Measurements from ENCODE around the gene SEC24D.

Gene SEC24D

DNA sequence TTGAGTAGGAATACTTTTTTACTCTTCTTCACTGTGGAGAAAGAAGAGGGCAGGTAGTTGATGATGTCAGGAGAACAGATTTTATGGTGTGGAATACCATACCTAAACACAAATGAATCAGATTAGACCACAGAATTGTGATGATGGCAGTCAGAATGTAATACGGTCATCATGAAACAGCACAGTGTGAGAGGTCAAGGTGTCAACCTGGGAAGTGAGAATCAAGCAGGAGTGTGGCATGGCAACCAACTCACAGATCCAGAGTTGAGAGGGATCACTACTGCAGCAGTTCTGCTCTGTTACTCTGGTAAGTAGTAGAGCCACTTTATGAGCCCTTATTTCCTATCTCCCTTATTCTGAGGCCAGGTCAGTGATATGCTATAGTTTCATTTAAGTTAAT, 123.1 kb downstream of the SEC24D start:
- FAIRE-seq, result no peak

DNA sequence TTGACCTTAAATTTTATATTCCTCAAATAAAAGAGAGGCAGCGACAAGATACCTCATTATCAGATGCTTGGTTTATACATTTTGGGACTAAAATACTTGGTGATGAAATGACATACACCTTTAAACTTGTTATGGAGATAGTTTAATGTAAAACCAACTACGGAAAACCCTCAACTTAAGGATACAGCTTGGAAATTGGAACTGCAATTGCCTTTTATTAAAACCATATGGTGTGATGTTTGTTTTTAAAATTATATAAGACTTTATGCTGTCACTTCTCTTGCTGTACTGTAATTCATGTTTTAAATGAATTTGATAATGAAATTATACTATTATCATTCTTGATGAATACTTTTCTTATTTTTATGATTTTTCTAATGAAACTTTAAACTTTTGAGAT, 124.9 kb downstream of the SEC24D start:
- FAIRE-seq, result peak; percentile 13

DNA sequence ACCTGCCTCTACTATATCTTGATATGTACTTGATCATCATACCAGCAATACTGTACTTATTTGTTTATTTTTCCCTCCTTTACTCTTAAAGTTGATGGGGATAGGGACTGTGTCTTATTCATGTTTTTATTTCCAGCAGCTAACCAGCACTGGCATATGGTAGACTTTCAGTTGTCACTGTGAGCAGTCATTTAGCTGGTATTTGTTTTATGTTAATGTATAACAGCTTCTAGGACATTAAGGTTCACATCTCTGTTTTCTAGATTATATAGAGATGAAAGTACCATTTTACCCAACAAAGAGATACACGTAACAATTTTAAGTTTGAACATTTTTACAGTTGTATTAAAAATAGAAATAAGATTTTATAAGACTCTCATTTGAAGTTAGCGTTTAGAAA, 132.8 kb downstream of the SEC24D start:
- no peak for FAIRE-seq

DNA sequence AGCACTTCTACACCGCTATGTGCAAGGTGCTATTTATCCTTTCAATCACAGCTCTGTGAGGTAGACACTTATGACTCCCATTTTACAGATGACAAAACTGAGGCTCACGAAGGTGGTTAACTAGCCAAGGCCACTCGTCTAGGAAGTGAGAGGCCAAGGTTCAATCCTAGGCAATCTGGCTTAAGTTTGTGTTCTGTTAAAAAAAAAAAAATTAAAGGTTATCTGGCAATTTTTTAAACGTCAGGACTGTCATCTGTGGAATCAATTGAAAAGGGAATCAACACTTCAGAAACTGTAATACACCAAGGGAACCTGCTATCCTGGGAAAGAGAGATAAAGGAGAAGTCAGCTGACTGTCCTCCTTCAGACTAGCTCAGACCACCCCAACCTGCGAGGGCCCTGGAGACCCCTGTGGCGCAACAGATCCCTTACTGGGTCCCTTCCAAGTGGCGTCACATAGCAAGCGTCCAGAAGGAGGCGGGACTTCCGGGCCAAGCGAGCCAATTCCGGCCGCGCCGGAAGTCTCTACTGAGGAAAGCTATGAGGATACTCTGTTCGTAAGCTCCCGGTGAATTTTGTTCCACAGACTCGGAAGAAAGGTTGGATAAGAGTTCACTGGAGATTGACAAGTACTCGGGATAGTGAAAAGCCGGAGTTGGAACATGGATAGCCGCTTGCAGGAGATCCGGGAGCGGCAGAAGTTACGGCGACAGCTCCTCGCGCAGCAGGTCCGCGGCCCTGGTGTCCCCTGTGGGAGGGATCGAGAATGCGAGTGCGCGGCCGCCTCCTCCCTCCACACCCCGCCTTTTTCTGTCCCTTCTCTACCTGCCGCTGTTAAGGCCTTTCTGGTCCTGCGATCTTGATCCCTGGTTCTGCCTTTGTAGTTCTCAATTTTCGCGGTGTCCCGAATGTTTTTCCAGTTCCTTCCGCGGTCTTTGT, 150.8 kb downstream of the SEC24D start, which contains the start of gene METTL14:
Gene METTL14, plus strand, starts transcription at position 520 of the 939 bp plus-strand sequence. Its CDS starts 143 bp downstream, at position 663.
- peak; percentile 43 for FAIRE-seq

DNA sequence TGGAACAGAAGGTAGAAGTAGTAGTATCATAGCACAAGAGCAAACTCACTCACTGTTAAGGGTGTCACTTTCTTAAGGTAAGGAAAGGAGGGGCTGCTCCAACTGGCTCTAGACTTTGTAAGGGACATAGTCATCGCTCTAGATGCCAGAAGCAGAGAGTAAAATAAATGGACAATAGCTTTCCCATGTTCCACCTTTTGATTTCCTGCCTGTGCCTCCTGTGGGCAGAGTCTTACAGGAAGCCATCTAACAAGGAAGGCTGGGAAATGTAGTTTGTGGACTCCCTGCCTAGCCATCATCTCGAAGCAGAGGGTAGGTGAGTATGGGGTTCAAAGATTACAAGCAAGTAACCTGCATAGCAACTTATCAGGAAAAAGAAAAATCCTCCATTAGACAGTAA, 152.4 kb downstream of the SEC24D start:
- no peak for FAIRE-seq

DNA sequence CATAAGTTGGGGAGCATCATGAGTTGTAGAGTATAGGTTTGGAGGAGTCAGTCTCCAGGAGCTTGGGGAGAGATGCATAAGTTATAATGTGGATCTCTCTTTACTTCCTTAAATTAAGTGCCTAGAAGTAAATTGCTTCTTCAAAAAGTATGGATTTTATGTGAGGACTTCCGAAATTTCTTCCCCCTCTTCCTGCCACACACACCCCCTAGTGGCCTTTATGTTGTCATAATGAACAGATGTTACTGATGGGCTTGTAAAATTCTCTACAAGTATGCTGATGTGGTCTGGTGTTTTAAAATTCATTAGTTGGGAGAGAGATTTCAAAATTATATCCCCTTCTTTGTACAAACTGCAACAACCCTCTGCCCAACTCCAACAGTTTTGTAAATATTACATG, 153.0 kb downstream of the SEC24D start:
- no peak for FAIRE-seq

DNA sequence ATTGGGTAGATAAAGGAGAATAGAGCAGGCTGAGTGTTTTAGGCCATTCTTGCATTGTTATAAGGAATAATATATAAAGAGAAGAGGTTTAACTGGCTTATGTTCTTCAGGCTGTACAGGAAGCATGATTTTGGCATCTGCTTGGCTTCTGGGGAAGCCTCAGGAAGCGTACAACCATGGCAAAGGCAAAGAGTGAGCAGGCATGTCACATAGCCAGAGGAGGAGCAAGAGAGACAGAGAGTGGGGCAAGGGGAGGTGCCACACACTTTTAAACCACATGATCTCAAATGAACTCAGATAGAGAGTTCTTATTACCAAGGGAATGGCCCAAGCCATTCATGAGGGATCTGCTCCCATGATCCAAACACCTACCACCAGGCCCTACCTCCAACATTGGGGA, 155.1 kb downstream of the SEC24D start:
- FAIRE-seq, result no peak

DNA sequence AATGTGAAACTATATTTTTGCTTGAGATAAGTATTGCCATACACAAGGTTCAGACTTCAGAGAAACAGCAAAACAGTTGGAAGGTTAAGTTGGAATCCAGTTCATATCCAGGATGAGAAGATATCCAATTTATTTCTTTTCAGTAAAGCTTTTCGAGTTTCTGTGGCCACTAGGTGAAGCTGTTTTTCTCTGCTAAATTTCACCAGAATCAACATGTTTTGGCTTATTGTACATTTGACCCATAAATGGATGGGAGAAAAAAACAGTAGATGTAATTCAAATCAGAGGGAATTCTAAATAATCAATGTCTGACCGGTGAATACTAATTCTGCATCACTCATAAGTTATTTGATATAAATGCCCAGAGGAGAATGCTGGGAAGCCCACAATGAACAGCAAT, 159.8 kb downstream of the SEC24D start:
- FAIRE-seq, result no peak

Measured in TTC549 (cell line).